SU-DHL-6 (cell line): Measurements from ENCODE around the gene PADI3.

Source experiments
- H2AFZ ChIP-seq: fragments of 200-600 bp; sonication (generic); 2 replicates; pipeline ENCODE4 v1.6.1; 2014; ENCODE audit warnings: low read depth, mild to moderate bottlenecking, moderate library complexity, mixed read lengths, antibody characterized with exemption, low read length; ENCODE audit not compliant: severe bottlenecking
- H3F3A ChIP-seq: fragments of 200-600 bp; shearing (Covaris generic); 2 replicates; pipeline ENCODE4 v1.6.0; 2016; ENCODE audit warnings: antibody characterized with exemption, mild to moderate bottlenecking; ENCODE audit not compliant: insufficient read depth
- H3K27ac ChIP-seq: fragments of 200-600 bp; sonication (generic); 2 replicates; pipeline ENCODE4 v1.5.1; 2016; ENCODE audit warnings: low read depth, mild to moderate bottlenecking, low read length, moderate library complexity, mixed read lengths
- H3K27me3 ChIP-seq: fragments of 200-600 bp; sonication (generic), shearing (Covaris generic); 2 replicates; pipeline ENCODE4 v1.6.0; 2014; ENCODE audit warnings: mild to moderate bottlenecking, low read length
- H3K36me3 ChIP-seq: fragments of 200-600 bp; sonication (generic); 2 replicates; pipeline ENCODE4 v1.6.1; 2014; ENCODE audit warnings: mild to moderate bottlenecking, low read length, mixed read lengths
- H3K4me2 ChIP-seq: fragments of 300-600, 200-600 bp; shearing (Covaris generic), sonication (generic); 2 replicates; pipeline ENCODE4 v1.6.0; 2014; ENCODE audit warnings: low read length, low read depth, mild to moderate bottlenecking; ENCODE audit not compliant: poor library complexity, severe bottlenecking
- H3K4me3 ChIP-seq: fragments of 200-600 bp; sonication (generic); 2 replicates; pipeline ENCODE4 v1.5.1; 2014; ENCODE audit warnings: antibody characterized with exemption, low read length, mild to moderate bottlenecking, mixed read lengths; ENCODE audit not compliant: insufficient read depth, poor library complexity, severe bottlenecking
- H3K79me2 ChIP-seq: fragments of 200-600 bp; sonication (generic); 2 replicates; pipeline ENCODE4 v1.6.1; 2014; ENCODE audit warnings: mild to moderate bottlenecking, low read length, moderate library complexity; ENCODE audit not compliant: insufficient read depth
- H3K9ac ChIP-seq: fragments of 200-600 bp; sonication (generic); 2 replicates; pipeline ENCODE4 v1.7.0; 2014; ENCODE audit warnings: mild to moderate bottlenecking, low read length
- H3K9me2 ChIP-seq: fragments of 200-600 bp; sonication (generic); replicated peaks from 2 replicates; pipeline ENCODE4 v1.6.1; 2014; ENCODE audit warnings: low read length; ENCODE audit not compliant: insufficient read depth
- H3K9me3 ChIP-seq: fragments of 200-600 bp; sonication (generic); 2 replicates; pipeline ENCODE4 v1.6.1; 2014; ENCODE audit warnings: low read length, mixed read lengths; ENCODE audit not compliant: insufficient read depth
- H4K20me1 ChIP-seq: fragments of 200-600 bp; sonication (generic); 2 replicates; pipeline ENCODE4 v1.6.1; 2014; ENCODE audit warnings: low read depth, mild to moderate bottlenecking, antibody characterized with exemption, low read length, moderate library complexity, mixed read lengths
- EZH2phosphoT487 ChIP-seq: fragments of 200-600 bp; sonication (generic), shearing (Covaris generic); conservative IDR thresholded peaks from 2 replicates; pipeline ENCODE4 v1.6.1; 2018; ENCODE audit warnings: mild to moderate bottlenecking, antibody characterized with exemption, low read length, moderate library complexity, mixed read lengths
- TF ChIP-seq, protein P1 (sequence below): fragments of 200-600 bp; sonication (generic); IDR thresholded peaks from one replicate; pipeline ENCODE4 v1.5.1; 2017; ENCODE audit warnings: antibody characterized with exemption, mild to moderate bottlenecking, low read length, moderate library complexity; ENCODE audit not compliant: insufficient read depth, poor library complexity, severe bottlenecking

PADI3 gene

DNA sequence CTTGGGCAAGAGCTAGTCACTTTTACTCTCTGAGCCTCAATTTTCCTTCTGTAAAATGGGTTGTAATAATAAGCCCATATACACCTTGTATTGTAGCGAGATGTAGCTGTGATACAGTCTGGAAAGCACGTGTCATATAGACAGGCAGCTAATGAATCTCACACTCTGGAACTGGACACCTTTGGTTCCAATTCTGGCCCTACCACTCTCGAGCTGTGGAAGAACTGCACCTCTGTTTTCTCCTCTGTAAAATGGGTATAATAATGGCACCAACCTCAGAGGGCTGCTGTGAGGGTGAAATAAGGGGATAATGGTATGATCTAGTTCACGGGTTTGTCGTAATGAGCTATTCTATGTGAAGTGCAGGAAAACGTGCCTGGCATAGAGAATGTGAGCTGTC is 58.4 kb downstream of the PADI3 start:
- Histone ChIP-seq H3K36me3 (no peaks in the 10 kb centered on the region), H2AFZ (no peak overlapping the region), H3K4me3 (no peak overlapping the region), H3K9ac (no peak overlapping the region), H3K79me2 (no peaks in the 10 kb centered on the region), H3K9me3 (peaks cover under 1% of the 10 kb centered on the region; the same call in 1 of the 2 replicates), H3K4me2 (no peak overlapping the region), H4K20me1 (no peaks in the 10 kb centered on the region), H3F3A (no peaks in the 10 kb centered on the region), H3K27ac (no peak overlapping the region), H3K27me3 (no peaks in the 10 kb centered on the region), H3K9me2 (no peaks in the 10 kb centered on the region)
- TF ChIP-seq, protein P1, sequence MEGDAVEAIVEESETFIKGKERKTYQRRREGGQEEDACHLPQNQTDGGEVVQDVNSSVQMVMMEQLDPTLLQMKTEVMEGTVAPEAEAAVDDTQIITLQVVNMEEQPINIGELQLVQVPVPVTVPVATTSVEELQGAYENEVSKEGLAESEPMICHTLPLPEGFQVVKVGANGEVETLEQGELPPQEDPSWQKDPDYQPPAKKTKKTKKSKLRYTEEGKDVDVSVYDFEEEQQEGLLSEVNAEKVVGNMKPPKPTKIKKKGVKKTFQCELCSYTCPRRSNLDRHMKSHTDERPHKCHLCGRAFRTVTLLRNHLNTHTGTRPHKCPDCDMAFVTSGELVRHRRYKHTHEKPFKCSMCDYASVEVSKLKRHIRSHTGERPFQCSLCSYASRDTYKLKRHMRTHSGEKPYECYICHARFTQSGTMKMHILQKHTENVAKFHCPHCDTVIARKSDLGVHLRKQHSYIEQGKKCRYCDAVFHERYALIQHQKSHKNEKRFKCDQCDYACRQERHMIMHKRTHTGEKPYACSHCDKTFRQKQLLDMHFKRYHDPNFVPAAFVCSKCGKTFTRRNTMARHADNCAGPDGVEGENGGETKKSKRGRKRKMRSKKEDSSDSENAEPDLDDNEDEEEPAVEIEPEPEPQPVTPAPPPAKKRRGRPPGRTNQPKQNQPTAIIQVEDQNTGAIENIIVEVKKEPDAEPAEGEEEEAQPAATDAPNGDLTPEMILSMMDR: no peak
- TF ChIP-seq EZH2phosphoT487: no peak

DNA sequence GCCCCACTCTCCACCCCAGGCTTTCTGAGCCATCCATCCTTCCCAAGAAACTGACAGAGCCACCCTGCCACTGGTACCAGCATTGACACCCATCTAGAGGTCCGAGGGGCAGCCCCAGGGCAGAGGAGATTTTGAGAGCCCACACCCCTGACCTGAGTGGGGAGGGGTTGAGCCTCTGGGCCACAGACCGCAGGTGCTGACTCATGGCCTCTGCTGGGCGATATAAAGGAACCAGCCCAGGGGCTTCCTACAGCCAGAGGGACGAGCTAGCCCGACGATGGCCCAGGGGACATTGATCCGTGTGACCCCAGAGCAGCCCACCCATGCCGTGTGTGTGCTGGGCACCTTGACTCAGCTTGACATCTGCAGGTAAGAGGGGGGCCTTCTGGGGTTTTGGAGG is 59.0 kb downstream of the PADI3 start, which contains the start of gene PADI4:
Gene PADI4, plus strand, starts transcription at position 252 of the 400 bp plus-strand sequence. Its CDS starts 26 bp downstream, at position 278.
- no peak within 1 kb of the TSS for H2AFZ ChIP-seq
- H3K27ac ChIP-seq: no peak within 1 kb of the TSS
- H4K20me1 ChIP-seq: no peaks in the 10 kb centered on the region
- H3K9ac ChIP-seq: no peak within 1 kb of the TSS
- H3K9me3 ChIP-seq: no peaks in the 10 kb centered on the region
- no peaks in the 10 kb centered on the region for H3K27me3 ChIP-seq
- H3K9me2 ChIP-seq: no peaks in the 10 kb centered on the region
- no peak for TF ChIP-seq EZH2phosphoT487
- TF ChIP-seq, protein P1: no peak
- no peak within 1 kb of the TSS for H3K4me3 ChIP-seq
- H3K36me3 ChIP-seq: no peaks in the 10 kb centered on the region
- H3K79me2 ChIP-seq: no peaks in the 10 kb centered on the region
- H3F3A ChIP-seq: no peaks in the 10 kb centered on the region
- H3K4me2 ChIP-seq: no peak within 1 kb of the TSS

DNA sequence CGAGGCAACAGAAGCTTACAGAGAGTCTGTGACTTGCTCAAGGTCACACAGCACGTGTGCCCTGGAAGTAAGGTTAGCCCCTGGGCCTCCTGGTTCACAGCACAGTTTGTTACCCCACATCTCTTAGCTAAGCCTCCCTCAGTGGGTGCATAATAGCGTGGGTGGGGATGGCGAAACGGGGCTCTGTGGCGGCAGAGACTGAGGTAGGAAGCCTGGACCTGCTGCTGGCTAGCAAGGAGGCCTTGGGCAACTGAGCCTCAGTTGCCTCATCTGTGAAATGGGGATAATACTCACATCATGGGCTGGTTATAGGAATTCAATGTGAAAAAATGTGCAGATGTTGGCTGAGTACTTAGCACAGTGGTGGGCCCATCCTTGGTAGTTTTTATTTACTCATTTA is 59.7 kb downstream of the PADI3 start:
- Histone ChIP-seq H3F3A (no peaks in the 10 kb centered on the region), H3K9me3 (no peaks in the 10 kb centered on the region), H3K27me3 (no peaks in the 10 kb centered on the region), H3K27ac (no peak overlapping the region), H4K20me1 (no peaks in the 10 kb centered on the region), H3K9me2 (no peaks in the 10 kb centered on the region), H3K4me3 (no peak overlapping the region), H3K79me2 (no peaks in the 10 kb centered on the region), H3K36me3 (no peaks in the 10 kb centered on the region), H2AFZ (no peak overlapping the region), H3K9ac (no peak overlapping the region), H3K4me2 (no peak overlapping the region)
- TF ChIP-seq, protein P1: no peak
- no peak for TF ChIP-seq EZH2phosphoT487
